ENCODE results near the gene MUC2. TPM values are rescaled to one million over a fixed set of nuclear protein-coding genes. Genes with fewer than 3 reads are reported as not detected.

Gene MUC2
- not detected in 2 replicates for total RNA-seq

GRCh38 chr11:1074244-1075221 lies at the start of gene MUC2:
Gene MUC2, plus strand, starts transcription at chr11:1074874.

GRCh38 chr11:1036303-1036923 lies 38.3 kb upstream of the MUC2 start, which contains the start of gene MUC6:
Gene MUC6, minus strand, starts transcription at chr11:1036718. Its CDS starts 63 bp downstream, at chr11:1036655.

Other genes with a start within 250 kb of the MUC2 start
- 1.2 and 1.6 TPM in 2 replicates for gene CRACR2B, start 247.0 kb upstream of the MUC2 start, total RNA-seq
- gene CD151, start 241.9 kb upstream of the MUC2 start, total RNA-seq: 185 and 598 TPM in 2 replicates
- gene POLR2L, start 232.3 kb upstream of the MUC2 start, total RNA-seq: 60.5 and 91.2 TPM in 2 replicates
- gene TSPAN4, start 232.0 kb upstream of the MUC2 start, total RNA-seq: 30.2 and 88.0 TPM in 2 replicates
- gene CHID1, start 164.1 kb upstream of the MUC2 start, total RNA-seq: 43.6 and 52.9 TPM in 2 replicates
- gene AP2A2, start 149.0 kb upstream of the MUC2 start, total RNA-seq: 73.9 and 81.3 TPM in 2 replicates
- gene MUC6, start 38.2 kb upstream of the MUC2 start, total RNA-seq: not detected in 2 replicates
- gene MUC5AC, start 83.1 kb downstream of the MUC2 start, total RNA-seq: under 0.01 TPM in 1 of 2 replicates, not detected in the other
- under 0.01 TPM in 1 of 2 replicates, not detected in the other for gene MUC5B, start 148.2 kb downstream of the MUC2 start, total RNA-seq
- gene TOLLIP, start 234.8 kb downstream of the MUC2 start, total RNA-seq: 22.4 and 30.2 TPM in 2 replicates

All from placental epithelial cell (primary cell).